ENCODE measurements around the gene GNA12. TPM values are rescaled to one million over a fixed set of nuclear protein-coding genes. Genes with fewer than 3 reads are reported as not detected.
A peak's percentile ranks its signal among the peaks of the same experiment; 100 is the strongest.

The GNA12 gene
- total and polyA plus RNA-seq, 4 donors, result 3.7 to 19.0 (median 11.3) TPM

GRCh38 chr7:2681929-2682799 lies 161.9 kb downstream of the GNA12 start:
- TF ChIP-seq CTCF (IDR thresholded peaks at IDR 0.05; ENCODE audit: low read depth, low read length, missing input control), result no peak
- TF ChIP-seq GABPA (IDR thresholded peaks at IDR 0.05 in 1 of 2, conservative IDR thresholded peaks at IDR 0.05 in 1 of 2), result no peak
- no peak for TF ChIP-seq SP1 (IDR thresholded peaks at IDR 0.05)
- no peak for TF ChIP-seq FOXA1 (IDR thresholded peaks at IDR 0.05)
- TF ChIP-seq ZBTB33 (IDR thresholded peaks at IDR 0.05), result no peak
- no peak for TF ChIP-seq HNF4A (conservative IDR thresholded peaks at IDR 0.05)
- no peak for TF ChIP-seq ATF3 (IDR thresholded peaks at IDR 0.05)
- no peak for TF ChIP-seq YY1 (IDR thresholded peaks at IDR 0.05)
- no peak for TF ChIP-seq FOXA2 (IDR thresholded peaks at IDR 0.05)
- Histone ChIP-seq H3K27ac (ENCODE audit: low read depth in 1 of 2, low read length in 2 of 2) (no peak overlapping the region), H3K27me3 (ENCODE audit: control insufficient read depth in 4 of 4, insufficient read depth in 4 of 4, low read length in 3 of 4) (peaks cover 0 to 2% (median 0%) of the 10 kb centered on the region in 4 donors), H3K9me3 (ENCODE audit: control insufficient read depth in 4 of 4, low read length in 3 of 4) (no peaks in the 10 kb centered on the region), H3K36me3 (ENCODE audit: control insufficient read depth in 4 of 4, insufficient read depth in 3 of 4, low read depth in 1 of 4, low read length in 3 of 4) (no peaks in the 10 kb centered on the region), H3K4me1 (ENCODE audit: control insufficient read depth in 4 of 4, insufficient read depth in 4 of 4, low read length in 3 of 4) (peaks cover 0 to 3% (median 1%) of the 10 kb centered on the region in 4 donors), H3K4me3 (ENCODE audit: low read depth in 1 of 3, low read length in 3 of 3) (no peak overlapping the region), H3K9ac (ENCODE audit: low read depth in 1 of 2, low read length in 2 of 2) (no peak overlapping the region)
- DNase-seq (ENCODE audit: low spot score), result no peak
- 84% methylated on average over 27 of the region's 27 CpGs for WGBS

- no peak overlapping the region for H3K27ac ChIP-seq (ENCODE audit: low read depth in 1 of 2, low read length in 2 of 2)
- no peaks in the 10 kb centered on the region for H3K9me3 ChIP-seq (ENCODE audit: control insufficient read depth in 4 of 4, low read length in 3 of 4)
- H3K4me3 ChIP-seq (ENCODE audit: low read depth in 1 of 3, low read length in 3 of 3), result no peak overlapping the region
- 25% methylated on average over 27 of the region's 27 CpGs for WGBS
- no peaks in the 10 kb centered on the region for H3K36me3 ChIP-seq (ENCODE audit: control insufficient read depth in 4 of 4, insufficient read depth in 3 of 4, low read depth in 1 of 4, low read length in 3 of 4)
- TF ChIP-seq RXRA (IDR thresholded peaks at IDR 0.05) (peak; percentile 57 to 71), RAD21 (IDR thresholded peaks at IDR 0.05) (peak; percentile 88 to 90), CTCF (IDR thresholded peaks at IDR 0.05; ENCODE audit: low read depth, low read length, missing input control) (peak; percentile 67), YY1 (IDR thresholded peaks at IDR 0.05) (no peak), ATF3 (IDR thresholded peaks at IDR 0.05) (no peak), SP1 (IDR thresholded peaks at IDR 0.05) (no peak), TAF1 (conservative IDR thresholded peaks at IDR 0.05) (no peak), EGR1 (IDR thresholded peaks at IDR 0.05; ENCODE audit: low read depth in 2 of 2) (no peak), HNF4A (conservative IDR thresholded peaks at IDR 0.05) (no peak), ZBTB33 (IDR thresholded peaks at IDR 0.05) (no peak)
- TF ChIP-seq, protein P1, sequence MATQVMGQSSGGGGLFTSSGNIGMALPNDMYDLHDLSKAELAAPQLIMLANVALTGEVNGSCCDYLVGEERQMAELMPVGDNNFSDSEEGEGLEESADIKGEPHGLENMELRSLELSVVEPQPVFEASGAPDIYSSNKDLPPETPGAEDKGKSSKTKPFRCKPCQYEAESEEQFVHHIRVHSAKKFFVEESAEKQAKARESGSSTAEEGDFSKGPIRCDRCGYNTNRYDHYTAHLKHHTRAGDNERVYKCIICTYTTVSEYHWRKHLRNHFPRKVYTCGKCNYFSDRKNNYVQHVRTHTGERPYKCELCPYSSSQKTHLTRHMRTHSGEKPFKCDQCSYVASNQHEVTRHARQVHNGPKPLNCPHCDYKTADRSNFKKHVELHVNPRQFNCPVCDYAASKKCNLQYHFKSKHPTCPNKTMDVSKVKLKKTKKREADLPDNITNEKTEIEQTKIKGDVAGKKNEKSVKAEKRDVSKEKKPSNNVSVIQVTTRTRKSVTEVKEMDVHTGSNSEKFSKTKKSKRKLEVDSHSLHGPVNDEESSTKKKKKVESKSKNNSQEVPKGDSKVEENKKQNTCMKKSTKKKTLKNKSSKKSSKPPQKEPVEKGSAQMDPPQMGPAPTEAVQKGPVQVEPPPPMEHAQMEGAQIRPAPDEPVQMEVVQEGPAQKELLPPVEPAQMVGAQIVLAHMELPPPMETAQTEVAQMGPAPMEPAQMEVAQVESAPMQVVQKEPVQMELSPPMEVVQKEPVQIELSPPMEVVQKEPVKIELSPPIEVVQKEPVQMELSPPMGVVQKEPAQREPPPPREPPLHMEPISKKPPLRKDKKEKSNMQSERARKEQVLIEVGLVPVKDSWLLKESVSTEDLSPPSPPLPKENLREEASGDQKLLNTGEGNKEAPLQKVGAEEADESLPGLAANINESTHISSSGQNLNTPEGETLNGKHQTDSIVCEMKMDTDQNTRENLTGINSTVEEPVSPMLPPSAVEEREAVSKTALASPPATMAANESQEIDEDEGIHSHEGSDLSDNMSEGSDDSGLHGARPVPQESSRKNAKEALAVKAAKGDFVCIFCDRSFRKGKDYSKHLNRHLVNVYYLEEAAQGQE (IDR thresholded peaks at IDR 0.05), result no peak
- TF ChIP-seq, protein P2, sequence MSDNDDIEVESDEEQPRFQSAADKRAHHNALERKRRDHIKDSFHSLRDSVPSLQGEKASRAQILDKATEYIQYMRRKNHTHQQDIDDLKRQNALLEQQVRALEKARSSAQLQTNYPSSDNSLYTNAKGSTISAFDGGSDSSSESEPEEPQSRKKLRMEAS (IDR thresholded peaks at IDR 0.05), result no peak
- H3K4me1 ChIP-seq (ENCODE audit: control insufficient read depth in 4 of 4, insufficient read depth in 4 of 4, low read length in 3 of 4), result peaks cover 0 to 3% (median 1%) of the 10 kb centered on the region in 4 donors
- no peak overlapping the region for H3K9ac ChIP-seq (ENCODE audit: low read depth in 1 of 2, low read length in 2 of 2)
- peak; percentile 81 for DNase-seq (ENCODE audit: low spot score)
- peaks cover 0 to 2% (median 0%) of the 10 kb centered on the region in 4 donors for H3K27me3 ChIP-seq (ENCODE audit: control insufficient read depth in 4 of 4, insufficient read depth in 4 of 4, low read length in 3 of 4)
These were observed 163.2 kb downstream of the GNA12 start for GRCh38 chr7:2680792-2681490.

Measured in liver (tissue), 9 donors.